ENCODE data around the gene UBXN6.

Gene UBXN6

GRCh38 chr19:4482721-4483364 lies 25.2 kb upstream of the UBXN6 start:
- no peak for TF ChIP-seq CTCF (conservative IDR thresholded peaks at IDR 0.05; ENCODE audit: low read depth, low read length)
- H3K4me3 ChIP-seq (ENCODE audit: low read length): no peak overlapping the region
- DNase-seq (ENCODE audit: low read depth): no peak

GRCh38 chr19:4477034-4477801 lies 19.6 kb upstream of the UBXN6 start:
- no peak overlapping the region for H3K4me3 ChIP-seq (ENCODE audit: low read length)
- no peak for TF ChIP-seq CTCF (conservative IDR thresholded peaks at IDR 0.05; ENCODE audit: low read depth, low read length)
- DNase-seq (ENCODE audit: low read depth): no peak

GRCh38 chr19:4474514-4475022 lies 17.0 kb upstream of the UBXN6 start:
- no peak for TF ChIP-seq CTCF (conservative IDR thresholded peaks at IDR 0.05; ENCODE audit: low read depth, low read length)
- H3K4me3 ChIP-seq (ENCODE audit: low read length): peak overlapping the region; percentile 77
- no peak for DNase-seq (ENCODE audit: low read depth)

- no peak for DNase-seq (ENCODE audit: low read depth)
- TF ChIP-seq CTCF (conservative IDR thresholded peaks at IDR 0.05; ENCODE audit: low read depth, low read length): no peak
- peak overlapping the region; percentile 77 for H3K4me3 ChIP-seq (ENCODE audit: low read length)
These were observed 16.3 kb upstream of the UBXN6 start for GRCh38 chr19:4473763-4474513.

- H3K4me3 ChIP-seq (ENCODE audit: low read length): peak overlapping the region; percentile 77
- DNase-seq (ENCODE audit: low read depth): no peak
- TF ChIP-seq CTCF (conservative IDR thresholded peaks at IDR 0.05; ENCODE audit: low read depth, low read length): no peak
These were observed 15.6 kb upstream of the UBXN6 start for GRCh38 chr19:4473011-4473762.

- H3K4me3 ChIP-seq (ENCODE audit: low read length): peak within 1 kb of the TSS; percentile 77
- TF ChIP-seq CTCF (conservative IDR thresholded peaks at IDR 0.05; ENCODE audit: low read depth, low read length): no peak
- no peak for DNase-seq (ENCODE audit: low read depth)
These were observed 14.8 kb upstream of the UBXN6 start, which contains the start of gene HDGFL2 for GRCh38 chr19:4472174-4472974. HDGFL2 (plus strand) TSS chr19:4472297; CDS start chr19:4472351, 54 bp downstream.

Measured in retinal pigment epithelial cell (primary cell).